A549 (cell line): ENCODE measurements around the gene MYH9.
"Not testable (repeated sequence)": the region's sequence is repeated elsewhere in the genome, so short reads cannot be mapped to it uniquely, and the experiment has no call there.

Source experiments
- CTCF ChIP-seq: fragments of >200 bp; sonication (Bioruptor Twin); formaldehyde crosslinking; IDR thresholded peaks from 3 replicates; pipeline ENCODE4 v1.5.1; 2016
- POLR2A ChIP-seq: IDR thresholded peaks from 2 replicates; pipeline ENCODE4 v1.6.1; 2012; ENCODE audit warnings: mild to moderate bottlenecking, low read length
- RCOR1 ChIP-seq: fragments of 150-350 bp; IDR thresholded peaks from 2 replicates; pipeline ENCODE4 v1.6.1; 2014; ENCODE audit warnings: antibody characterized with exemption, low read length, low read depth

- TF ChIP-seq CTCF, POLR2A, RCOR1: not testable (repeated sequence)
These were observed 115.8 kb downstream of the MYH9 start for GRCh38 chr22:36271951-36272350.
